Upper lobe of left lung (tissue), 6 donors: Measurements from ENCODE around the gene DNMT3L. TPM values are rescaled to one million over a fixed set of nuclear protein-coding genes. Genes with fewer than 3 reads are reported as not detected.

Experiments
- ATAC-seq, 2 donors: fragments of 200-7000 bp; cut with Tn5 transposase; one replicate each; pipeline ENCODE4 v1.9.1; 2022; ENCODE audit warnings: mild to moderate bottlenecking in 2 of 2, moderate library complexity in 2 of 2; ENCODE audit not compliant: low FRiP score in 2 of 2
- DNase-seq, 2 donors: peaks; one replicate each; pipeline ENCODE4 v3.0.0-alpha.2; 2019 to 2020
- H3K27ac ChIP-seq, 4 donors: fragments of 200-600 bp; sonication (generic); one replicate each; pipeline ENCODE4 v1.5.1; 2016 to 2019
- H3K27me3 ChIP-seq, 4 donors: fragments of 200-600 bp; sonication (generic); one replicate each; pipeline ENCODE4 v1.5.1; 2017 to 2019
- H3K36me3 ChIP-seq, 4 donors: fragments of 200-600 bp; sonication (generic); one replicate each; pipeline ENCODE4 v1.5.1; 2016 to 2019
- H3K4me1 ChIP-seq, 4 donors: fragments of 200-600 bp; sonication (generic); one replicate each; pipeline ENCODE4 v1.5.1; 2018 to 2019
- H3K4me3 ChIP-seq, 4 donors: fragments of 200-600 bp; sonication (generic); one replicate each; pipeline ENCODE4 v1.5.1; 2017 to 2019; ENCODE audit warnings: mild to moderate bottlenecking in 2 of 4, moderate library complexity in 1 of 4
- H3K9me3 ChIP-seq, 4 donors: fragments of 200-600 bp; sonication (generic); one replicate each; pipeline ENCODE4 v1.5.1; 2018 to 2019
- EP300 ChIP-seq, 4 donors: sonication (generic); formaldehyde crosslinking; IDR thresholded peaks; one replicate each; pipeline ENCODE4 v1.5.1; 2017; ENCODE audit warnings: antibody characterized with exemption in 4 of 4, control low read depth in 2 of 4
- POLR2A ChIP-seq, 4 donors: fragments of 450-650 bp; IDR thresholded peaks; one replicate each; pipeline ENCODE4 v1.5.1; 2016 to 2017; ENCODE audit warnings: antibody characterized with exemption in 4 of 4, mild to moderate bottlenecking in 2 of 4
- POLR2AphosphoS5 ChIP-seq, 2 donors: sonication (generic); formaldehyde crosslinking; IDR thresholded peaks; one replicate each; pipeline ENCODE4 v1.5.1; 2017; ENCODE audit warnings: antibody characterized with exemption in 2 of 2
- WGBS, 2 donors: methylation state at CpG; one replicate each; pipeline ENCODE4 v1.1.5; 2017 to 2018; 5-methylcytosine and 5-hydroxymethylcytosine counted together
- total RNA-seq, 6 donors: library from RNA; depleted of rRNA in 4 of 6; stranded (reverse); fragments of >200 nt in 4 of 6; gene quantifications; one replicate each; pipeline versions ENCODE4 v1.1.0 to v1.2.1, GENCODE V29; 2016 to 2021
- TF ChIP-seq, protein P1 (sequence below), 6 experiments: fragments of 450-650 bp in 4 of 6; fragments of 200-600 bp in 2 of 6; sonication (generic) in 2 of 6; IDR thresholded peaks; one replicate each; pipeline ENCODE4 v1.5.1; 2016 to 2019; ENCODE audit warnings: antibody characterized with exemption in 6 of 6
- donor health status: DM: no; HTN: no; CAD: no; lungs with moderate emphysema.
- donor health status: DM: no; HTN: yes; CAD: no; lungs with severe emphysema.

The DNMT3L gene
- total RNA-seq, 6 donors from 2014 or later: not detected

DNA sequence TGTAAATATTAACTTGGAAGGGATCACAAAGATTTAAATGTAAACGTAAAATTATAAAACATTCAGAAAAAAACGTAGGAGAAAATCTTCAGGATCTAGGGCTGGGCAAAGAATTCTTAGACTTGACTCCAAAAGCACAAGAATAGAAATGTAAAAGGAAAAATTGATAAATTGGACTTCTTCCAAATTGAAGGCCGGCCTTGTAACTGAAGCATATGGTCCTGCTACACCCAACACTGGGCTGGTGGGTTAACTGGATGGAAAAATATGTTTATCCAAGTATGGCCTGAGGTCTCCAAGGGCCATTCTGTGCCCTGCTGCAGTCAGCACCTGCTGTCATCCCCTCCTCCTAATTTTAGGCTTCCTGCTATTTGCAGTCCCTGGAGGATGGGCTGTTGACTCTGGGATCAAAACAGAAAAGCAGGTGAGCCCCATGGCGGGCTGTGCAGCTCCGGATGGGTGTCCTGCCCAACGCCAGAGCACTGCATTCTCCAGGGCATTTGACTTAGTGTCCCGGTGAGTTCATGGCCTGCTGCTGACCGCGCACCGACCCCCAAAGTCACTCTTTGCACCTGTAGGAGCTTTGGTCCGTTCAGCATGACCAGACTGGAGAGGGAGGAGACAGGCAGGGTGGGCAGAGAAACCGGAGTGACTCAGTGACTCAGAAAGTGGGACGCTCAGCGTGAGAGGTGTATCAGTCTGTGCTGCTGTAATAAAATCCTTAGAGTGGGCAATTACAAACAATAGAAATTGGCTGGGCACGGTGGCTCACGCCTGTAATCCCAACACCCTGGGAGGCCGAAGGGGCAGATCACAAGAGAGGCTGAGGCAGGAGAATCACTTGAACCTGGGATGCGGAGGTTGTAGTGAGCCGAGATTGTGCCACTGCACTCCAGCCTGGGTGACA is 17.9 kb upstream of the DNMT3L start:
- Histone ChIP-seq H3K36me3 (no peaks in the 10 kb centered on the region), H3K27me3 (no peaks in the 10 kb centered on the region), H3K4me1 (peaks cover 0 to 5% (median 0%) of the 10 kb centered on the region in 4 donors), H3K27ac (no peak overlapping the region), H3K9me3 (no peaks in the 10 kb centered on the region), H3K4me3 (no peak overlapping the region)
- WGBS, 2 donors: 88 to 91% methylated on average over 19 of the region's 19 CpGs
- ATAC-seq (no peak), DNase-seq (no peak)
- TF ChIP-seq, protein P1, sequence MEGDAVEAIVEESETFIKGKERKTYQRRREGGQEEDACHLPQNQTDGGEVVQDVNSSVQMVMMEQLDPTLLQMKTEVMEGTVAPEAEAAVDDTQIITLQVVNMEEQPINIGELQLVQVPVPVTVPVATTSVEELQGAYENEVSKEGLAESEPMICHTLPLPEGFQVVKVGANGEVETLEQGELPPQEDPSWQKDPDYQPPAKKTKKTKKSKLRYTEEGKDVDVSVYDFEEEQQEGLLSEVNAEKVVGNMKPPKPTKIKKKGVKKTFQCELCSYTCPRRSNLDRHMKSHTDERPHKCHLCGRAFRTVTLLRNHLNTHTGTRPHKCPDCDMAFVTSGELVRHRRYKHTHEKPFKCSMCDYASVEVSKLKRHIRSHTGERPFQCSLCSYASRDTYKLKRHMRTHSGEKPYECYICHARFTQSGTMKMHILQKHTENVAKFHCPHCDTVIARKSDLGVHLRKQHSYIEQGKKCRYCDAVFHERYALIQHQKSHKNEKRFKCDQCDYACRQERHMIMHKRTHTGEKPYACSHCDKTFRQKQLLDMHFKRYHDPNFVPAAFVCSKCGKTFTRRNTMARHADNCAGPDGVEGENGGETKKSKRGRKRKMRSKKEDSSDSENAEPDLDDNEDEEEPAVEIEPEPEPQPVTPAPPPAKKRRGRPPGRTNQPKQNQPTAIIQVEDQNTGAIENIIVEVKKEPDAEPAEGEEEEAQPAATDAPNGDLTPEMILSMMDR (IDR thresholded peaks at IDR 0.05): no peak
- TF ChIP-seq EP300 (IDR thresholded peaks at IDR 0.05) (no peak), POLR2A (IDR thresholded peaks at IDR 0.05) (no peak), POLR2AphosphoS5 (IDR thresholded peaks at IDR 0.05) (no peak)

DNA sequence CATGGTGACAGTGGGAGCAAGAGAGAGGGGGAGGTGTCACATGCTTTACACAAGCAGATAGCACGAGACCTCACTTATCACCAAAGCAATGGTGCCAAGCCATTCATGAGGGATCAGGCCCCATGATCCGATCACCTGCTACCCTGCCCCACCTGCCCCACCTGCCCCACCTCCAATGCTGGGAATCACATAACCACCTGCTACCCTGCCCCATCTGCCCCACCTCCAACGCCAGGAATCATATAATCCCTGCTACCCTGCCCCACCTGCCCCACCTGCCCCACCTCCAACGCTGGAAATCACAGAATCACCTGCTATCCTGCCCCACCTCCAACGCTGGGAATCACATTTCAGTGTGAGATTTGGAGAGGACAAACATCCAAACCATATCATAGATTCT is 13.3 kb upstream of the DNMT3L start:
- H3K9me3 ChIP-seq: no peaks in the 10 kb centered on the region
- 72 to 80% methylated on average over 4 to 5 of the region's 5 CpGs for WGBS, 2 donors
- H3K27ac ChIP-seq: no peak overlapping the region
- DNase-seq: no peak
- H3K27me3 ChIP-seq: no peaks in the 10 kb centered on the region
- ATAC-seq: no peak
- TF ChIP-seq EP300 (IDR thresholded peaks at IDR 0.05) (no peak), POLR2AphosphoS5 (IDR thresholded peaks at IDR 0.05) (no peak), POLR2A (IDR thresholded peaks at IDR 0.05) (no peak)
- TF ChIP-seq, protein P1 (IDR thresholded peaks at IDR 0.05): no peak
- H3K36me3 ChIP-seq: no peaks in the 10 kb centered on the region
- H3K4me1 ChIP-seq: no peaks in the 10 kb centered on the region
- H3K4me3 ChIP-seq: no peak overlapping the region

DNA sequence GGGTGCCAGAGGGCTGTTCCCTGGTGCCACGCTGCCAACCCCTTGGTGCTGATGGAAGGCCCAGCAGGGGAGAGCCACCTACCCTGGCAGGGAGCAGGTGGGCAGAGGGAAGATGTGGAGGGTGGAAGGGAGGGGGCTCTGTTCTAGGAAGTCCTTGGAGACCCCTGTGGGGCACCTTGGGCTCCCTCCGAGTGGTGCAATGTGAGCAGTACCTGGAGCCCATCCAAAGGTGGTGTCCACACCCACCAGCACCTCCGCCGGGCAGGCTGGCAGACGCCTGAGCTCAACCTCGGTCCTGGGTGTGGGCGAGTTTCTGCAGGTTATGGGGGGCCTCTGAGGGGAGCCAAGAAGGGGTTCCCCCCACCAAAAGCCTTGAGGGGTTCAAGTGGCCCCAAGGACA is 11.3 kb upstream of the DNMT3L start:
- ATAC-seq: peak in 1 of 2 donors; percentile 58
- 87 to 100% methylated on average over 1 to 7 of the region's 7 CpGs for WGBS, 2 donors
- no peak for DNase-seq
- no peak overlapping the region for H3K27ac ChIP-seq
- H3K9me3 ChIP-seq: no peaks in the 10 kb centered on the region
- TF ChIP-seq POLR2AphosphoS5 (IDR thresholded peaks at IDR 0.05) (no peak), EP300 (IDR thresholded peaks at IDR 0.05) (no peak), POLR2A (IDR thresholded peaks at IDR 0.05) (no peak)
- TF ChIP-seq, protein P1 (IDR thresholded peaks at IDR 0.05): no peak
- no peaks in the 10 kb centered on the region for H3K27me3 ChIP-seq
- no peaks in the 10 kb centered on the region for H3K36me3 ChIP-seq
- H3K4me3 ChIP-seq: no peak overlapping the region
- no peaks in the 10 kb centered on the region for H3K4me1 ChIP-seq

- Histone ChIP-seq H3K9me3 (no peaks in the 10 kb centered on the region), H3K4me1 (no peaks in the 10 kb centered on the region), H3K36me3 (no peaks in the 10 kb centered on the region), H3K27me3 (no peaks in the 10 kb centered on the region), H3K27ac (no peak overlapping the region), H3K4me3 (no peak overlapping the region)
- TF ChIP-seq POLR2AphosphoS5 (IDR thresholded peaks at IDR 0.05) (no peak), EP300 (IDR thresholded peaks at IDR 0.05) (no peak), POLR2A (IDR thresholded peaks at IDR 0.05) (no peak)
- TF ChIP-seq, protein P1 (IDR thresholded peaks at IDR 0.05): no peak
- DNase-seq (no peak), ATAC-seq (peak in 1 of 2 donors; percentile 34)
- WGBS, 2 donors: 70 to 89% methylated on average over 2 to 16 of the region's 18 CpGs
These were observed 10.7 kb upstream of the DNMT3L start for GRCh38 chr21:44272284-44272858.
